WI38 (cell line): Measurements from ENCODE around the gene WNT7B.

Source experiments
- H3K4me3 ChIP-seq: 2 replicates; pipeline ENCODE4 v1.5.1; 2011; ENCODE audit warnings: low read depth, mild to moderate bottlenecking, control low read depth, low read length
- CTCF ChIP-seq: IDR thresholded peaks from 2 replicates; pipeline ENCODE4 v1.5.1; 2012; ENCODE audit warnings: low read depth, mild to moderate bottlenecking, control low read depth, low read length

The WNT7B gene

GRCh38 chr22:45935573-45935972, 41.4 kb downstream of the WNT7B start:
- no peak overlapping the region for H3K4me3 ChIP-seq
- no peak for TF ChIP-seq CTCF

- TF ChIP-seq CTCF: no peak
- peak overlapping the region; percentile 27; the same call in 1 of the 2 replicates for H3K4me3 ChIP-seq
Observed at GRCh38 chr22:45934659-45935341, 42.2 kb downstream of the WNT7B start.

- no peak for TF ChIP-seq CTCF
Observed at GRCh38 chr22:45934168-45934564, 42.8 kb downstream of the WNT7B start.

GRCh38 chr22:45933506-45934167, 43.3 kb downstream of the WNT7B start:
- H3K4me3 ChIP-seq: no peak overlapping the region
- TF ChIP-seq CTCF: no peak

More at GRCh38 chr22:45934168-45934564, 42.8 kb downstream of the WNT7B start:
- no peak overlapping the region for H3K4me3 ChIP-seq

GRCh38 chr22:45932071-45932470, 44.9 kb downstream of the WNT7B start:
- TF ChIP-seq CTCF: no peak

GRCh38 chr22:45931042-45931441, 45.9 kb downstream of the WNT7B start:
- TF ChIP-seq CTCF: no peak
- no peak overlapping the region for H3K4me3 ChIP-seq

More at GRCh38 chr22:45932071-45932470, 44.9 kb downstream of the WNT7B start:
- no peak overlapping the region for H3K4me3 ChIP-seq

GRCh38 chr22:45930324-45930723, 46.6 kb downstream of the WNT7B start:
- H3K4me3 ChIP-seq: no peak overlapping the region
- no peak for TF ChIP-seq CTCF
